ENCODE measurements around the gene ABCC9. TPM values are rescaled to one million over a fixed set of nuclear protein-coding genes. Genes with fewer than 3 reads are reported as not detected.

The ABCC9 gene
- total and polyA plus RNA-seq, 9 donors, result 4.9 to 54.8 (median 19.0) TPM

- no peak for DNase-seq
- TF ChIP-seq CTCF (IDR thresholded peaks at IDR 0.05), result no peak
- no peak for TF ChIP-seq POLR2A (IDR thresholded peaks at IDR 0.05)
- no peak for TF ChIP-seq EP300 (IDR thresholded peaks at IDR 0.05)
- peaks cover 2% of the 10 kb centered on the region for H3K4me1 ChIP-seq (ENCODE audit: insufficient read depth)
- WGBS, 3 donors, result 91 to 97% (median 96%) methylated on average over 1 of the region's 1 CpG
- no peaks in the 10 kb centered on the region for H3K27me3 ChIP-seq
- no peak overlapping the region for H3K27ac ChIP-seq
- H3K36me3 ChIP-seq, result no peaks in the 10 kb centered on the region
- no peak overlapping the region for H3K4me3 ChIP-seq
- H3K9me3 ChIP-seq, result no peaks in the 10 kb centered on the region
- intact Hi-C loops (cut with DNase I), result no loop called here
These were observed 61.9 kb downstream of the ABCC9 start for GRCh38 chr12:21879312-21879711.

- Histone ChIP-seq H3K36me3 (no peaks in the 10 kb centered on the region), H3K9me3 (no peaks in the 10 kb centered on the region), H3K4me3 (no peak overlapping the region), H3K27me3 (no peaks in the 10 kb centered on the region), H3K4me1 (ENCODE audit: insufficient read depth) (peaks cover 2% of the 10 kb centered on the region), H3K27ac (no peak overlapping the region)
- no peak for DNase-seq
- no peak for TF ChIP-seq CTCF (IDR thresholded peaks at IDR 0.05)
- no peak for TF ChIP-seq EP300 (IDR thresholded peaks at IDR 0.05)
- no peak for TF ChIP-seq POLR2A (IDR thresholded peaks at IDR 0.05)
- intact Hi-C loops (cut with DNase I), result no loop called here
- WGBS, 3 donors, result 86 to 94% (median 93%) methylated on average over 2 of the region's 2 CpGs
These were observed 63.8 kb downstream of the ABCC9 start for GRCh38 chr12:21877293-21877982.

GRCh38 chr12:21865846-21866245 lies 75.4 kb downstream of the ABCC9 start:
- no peak for DNase-seq
- Histone ChIP-seq H3K9me3 (no peaks in the 10 kb centered on the region), H3K27ac (no peak overlapping the region), H3K27me3 (no peaks in the 10 kb centered on the region), H3K36me3 (no peaks in the 10 kb centered on the region), H3K4me1 (ENCODE audit: insufficient read depth) (no peaks in the 10 kb centered on the region), H3K4me3 (no peak overlapping the region)
- intact Hi-C loops (cut with DNase I), result no loop called here
- no peak for TF ChIP-seq EP300 (IDR thresholded peaks at IDR 0.05)
- TF ChIP-seq POLR2A (IDR thresholded peaks at IDR 0.05), result no peak

GRCh38 chr12:21860534-21860933 lies 80.7 kb downstream of the ABCC9 start:
- Histone ChIP-seq H3K27ac (no peak overlapping the region), H3K36me3 (no peaks in the 10 kb centered on the region), H3K9me3 (no peaks in the 10 kb centered on the region), H3K27me3 (no peaks in the 10 kb centered on the region), H3K4me3 (no peak overlapping the region), H3K4me1 (ENCODE audit: insufficient read depth) (no peaks in the 10 kb centered on the region)
- intact Hi-C loops (cut with DNase I), result no loop called here
- DNase-seq, result no peak
- TF ChIP-seq CTCF (IDR thresholded peaks at IDR 0.05), result no peak
- no peak for TF ChIP-seq POLR2A (IDR thresholded peaks at IDR 0.05)
- WGBS, 3 donors, result 85 to 95% (median 91%) methylated on average over 2 of the region's 2 CpGs

- intact Hi-C loops (cut with DNase I), result no loop called here
- no peaks in the 10 kb centered on the region for H3K27me3 ChIP-seq
- no peaks in the 10 kb centered on the region for H3K4me1 ChIP-seq (ENCODE audit: insufficient read depth)
- no peaks in the 10 kb centered on the region for H3K9me3 ChIP-seq
- H3K4me3 ChIP-seq, result no peak overlapping the region
- H3K27ac ChIP-seq, result no peak overlapping the region
- WGBS, 3 donors, result 46 to 80% (median 73%) methylated on average over 4 of the region's 4 CpGs
- TF ChIP-seq CTCF (IDR thresholded peaks at IDR 0.05) (no peak), EP300 (IDR thresholded peaks at IDR 0.05) (no peak), POLR2A (IDR thresholded peaks at IDR 0.05) (no peak)
- no peaks in the 10 kb centered on the region for H3K36me3 ChIP-seq
- no peak for DNase-seq
These were observed 81.1 kb downstream of the ABCC9 start for GRCh38 chr12:21860128-21860527.

Data from ovary (tissue), 9 donors.